ENCODE results near the gene DNAJC24. TPM values are rescaled to one million over a fixed set of nuclear protein-coding genes. Genes with fewer than 3 reads are reported as not detected.

Gene DNAJC24
- total and polyA plus RNA-seq, 10 of the 15 experiments (the other 5 are each of a cell fraction or from before 2014, with no cell fraction given): 10.0 to 25.4 (median 13.8) TPM

- in situ Hi-C loops (cut with MboI): no loop called here
- no peak for FAIRE-seq
- POLR2A ChIA-PET: no interaction called here
- peaks cover 0 to 4% of the 10 kb centered on the region in 2 experiments; a peak in 1 of 4 replicates for H3K36me3 ChIP-seq (ENCODE audit: control insufficient read depth in 2 of 2, insufficient read depth in 2 of 2, low read length in 1 of 2)
- H2AFZ ChIP-seq (ENCODE audit: control insufficient read depth, low read depth, low read length): no peak overlapping the region
- BruUV-seq (replicated peaks): no TSS peak
- 21% methylated on average over 3 of the region's 3 CpGs for WGBS (ENCODE audit: insufficient coverage, insufficient replicate concordance, low lambda C conversion rate, missing lambda C conversion rate)
- no peak overlapping the region for H3K27ac ChIP-seq (ENCODE audit: control insufficient read depth, insufficient read depth)
- no peak overlapping the region for H3K9ac ChIP-seq (ENCODE audit: control insufficient read depth, insufficient read depth, low read length)
- H3K79me2 ChIP-seq (ENCODE audit: control insufficient read depth, insufficient read depth, low read length): no peaks in the 10 kb centered on the region
- intact Hi-C loops (cut with micrococcal nuclease; ENCODE audit: unreplicated experiment): no loop called here
- SMC1A ChIA-PET (ENCODE audit: uncharacterized antibody, unreplicated experiment): interaction anchor here (0.8 to 1.1 kb wide), 3 partner anchors 14 to 32 kb away, joined by 3 read pairs; no protein-coding TSS in a partner anchor
- H3K4me3 ChIP-seq: no peak overlapping the region
- ATAC-seq: no peak
- no peaks in the 10 kb centered on the region for H3K4me1 ChIP-seq (ENCODE audit: control insufficient read depth, insufficient read depth, low read length)
- CTCF ChIA-PET: interaction anchor here (0.6 to 0.7 kb wide), 2 partner anchors 28 kb away, joined by 3 read pairs; no protein-coding TSS in a partner anchor
- no peaks in the 10 kb centered on the region for H3K27me3 ChIP-seq (replicated peaks in 1 of 2; ENCODE audit: control insufficient read depth in 2 of 2, insufficient read depth in 2 of 2, low read length in 1 of 2)
- no peak overlapping the region for H3K4me2 ChIP-seq (ENCODE audit: control insufficient read depth, insufficient read depth)
- DNase-seq (ENCODE audit: low read depth, low spot score): no peak
- RAD21 ChIA-PET (ENCODE audit: unreplicated experiment): no interaction called here
- no peaks in the 10 kb centered on the region for H4K20me1 ChIP-seq (ENCODE audit: control insufficient read depth, insufficient read depth)
- no peaks in the 10 kb centered on the region for H3K9me3 ChIP-seq (replicated peaks; ENCODE audit: control insufficient read depth, insufficient read depth, low read length)
- no peak for TF ChIP-seq IKZF1 (conservative IDR thresholded peaks at IDR 0.05)
- TF ChIP-seq, protein P1, sequence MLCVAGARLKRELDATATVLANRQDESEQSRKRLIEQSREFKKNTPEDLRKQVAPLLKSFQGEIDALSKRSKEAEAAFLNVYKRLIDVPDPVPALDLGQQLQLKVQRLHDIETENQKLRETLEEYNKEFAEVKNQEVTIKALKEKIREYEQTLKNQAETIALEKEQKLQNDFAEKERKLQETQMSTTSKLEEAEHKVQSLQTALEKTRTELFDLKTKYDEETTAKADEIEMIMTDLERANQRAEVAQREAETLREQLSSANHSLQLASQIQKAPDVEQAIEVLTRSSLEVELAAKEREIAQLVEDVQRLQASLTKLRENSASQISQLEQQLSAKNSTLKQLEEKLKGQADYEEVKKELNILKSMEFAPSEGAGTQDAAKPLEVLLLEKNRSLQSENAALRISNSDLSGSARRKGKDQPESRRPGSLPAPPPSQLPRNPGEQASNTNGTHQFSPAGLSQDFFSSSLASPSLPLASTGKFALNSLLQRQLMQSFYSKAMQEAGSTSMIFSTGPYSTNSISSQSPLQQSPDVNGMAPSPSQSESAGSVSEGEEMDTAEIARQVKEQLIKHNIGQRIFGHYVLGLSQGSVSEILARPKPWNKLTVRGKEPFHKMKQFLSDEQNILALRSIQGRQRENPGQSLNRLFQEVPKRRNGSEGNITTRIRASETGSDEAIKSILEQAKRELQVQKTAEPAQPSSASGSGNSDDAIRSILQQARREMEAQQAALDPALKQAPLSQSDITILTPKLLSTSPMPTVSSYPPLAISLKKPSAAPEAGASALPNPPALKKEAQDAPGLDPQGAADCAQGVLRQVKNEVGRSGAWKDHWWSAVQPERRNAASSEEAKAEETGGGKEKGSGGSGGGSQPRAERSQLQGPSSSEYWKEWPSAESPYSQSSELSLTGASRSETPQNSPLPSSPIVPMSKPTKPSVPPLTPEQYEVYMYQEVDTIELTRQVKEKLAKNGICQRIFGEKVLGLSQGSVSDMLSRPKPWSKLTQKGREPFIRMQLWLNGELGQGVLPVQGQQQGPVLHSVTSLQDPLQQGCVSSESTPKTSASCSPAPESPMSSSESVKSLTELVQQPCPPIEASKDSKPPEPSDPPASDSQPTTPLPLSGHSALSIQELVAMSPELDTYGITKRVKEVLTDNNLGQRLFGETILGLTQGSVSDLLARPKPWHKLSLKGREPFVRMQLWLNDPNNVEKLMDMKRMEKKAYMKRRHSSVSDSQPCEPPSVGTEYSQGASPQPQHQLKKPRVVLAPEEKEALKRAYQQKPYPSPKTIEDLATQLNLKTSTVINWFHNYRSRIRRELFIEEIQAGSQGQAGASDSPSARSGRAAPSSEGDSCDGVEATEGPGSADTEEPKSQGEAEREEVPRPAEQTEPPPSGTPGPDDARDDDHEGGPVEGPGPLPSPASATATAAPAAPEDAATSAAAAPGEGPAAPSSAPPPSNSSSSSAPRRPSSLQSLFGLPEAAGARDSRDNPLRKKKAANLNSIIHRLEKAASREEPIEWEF (IDR thresholded peaks at IDR 0.05; ENCODE audit: insufficient replicate concordance, low read depth, low read length): no peak
- TF ChIP-seq GATAD2B (conservative IDR thresholded peaks at IDR 0.05; ENCODE audit: low read depth): no peak
- TF ChIP-seq, protein P2, sequence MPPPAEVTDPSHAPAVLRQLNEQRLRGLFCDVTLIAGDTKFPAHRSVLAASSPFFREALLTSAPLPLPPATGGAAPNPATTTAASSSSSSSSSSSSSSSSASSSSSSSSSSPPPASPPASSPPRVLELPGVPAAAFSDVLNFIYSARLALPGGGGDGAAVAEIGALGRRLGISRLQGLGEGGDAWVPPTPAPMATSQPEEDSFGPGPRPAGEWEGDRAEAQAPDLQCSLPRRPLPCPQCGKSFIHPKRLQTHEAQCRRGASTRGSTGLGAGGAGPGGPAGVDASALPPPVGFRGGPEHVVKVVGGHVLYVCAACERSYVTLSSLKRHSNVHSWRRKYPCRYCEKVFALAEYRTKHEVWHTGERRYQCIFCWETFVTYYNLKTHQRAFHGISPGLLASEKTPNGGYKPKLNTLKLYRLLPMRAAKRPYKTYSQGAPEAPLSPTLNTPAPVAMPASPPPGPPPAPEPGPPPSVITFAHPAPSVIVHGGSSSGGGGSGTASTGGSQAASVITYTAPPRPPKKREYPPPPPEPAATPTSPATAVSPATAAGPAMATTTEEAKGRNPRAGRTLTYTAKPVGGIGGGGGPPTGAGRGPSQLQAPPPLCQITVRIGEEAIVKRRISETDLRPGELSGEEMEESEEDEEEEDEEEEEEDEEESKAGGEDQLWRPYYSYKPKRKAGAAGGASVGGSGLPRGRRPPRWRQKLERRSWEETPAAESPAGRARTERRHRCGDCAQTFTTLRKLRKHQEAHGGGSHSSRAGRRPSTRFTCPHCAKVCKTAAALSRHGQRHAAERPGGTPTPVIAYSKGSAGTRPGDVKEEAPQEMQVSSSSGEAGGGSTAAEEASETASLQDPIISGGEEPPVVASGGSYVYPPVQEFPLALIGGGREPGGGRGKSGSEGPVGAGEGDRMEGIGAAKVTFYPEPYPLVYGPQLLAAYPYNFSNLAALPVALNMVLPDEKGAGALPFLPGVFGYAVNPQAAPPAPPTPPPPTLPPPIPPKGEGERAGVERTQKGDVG (CRISPR knock-in tag; IDR thresholded peaks at IDR 0.05): no peak
- no peak for TF ChIP-seq RAD21 (IDR thresholded peaks at IDR 0.05; ENCODE audit: insufficient read depth, low read depth, low read length)
- TF ChIP-seq IRF3 (IDR thresholded peaks at IDR 0.05): no peak
- no peak for TF ChIP-seq TCF3 (IDR thresholded peaks at IDR 0.05; ENCODE audit: borderline replicate concordance, insufficient read depth, low read depth, low read length)
- TF ChIP-seq TBL1XR1 (IDR thresholded peaks at IDR 0.05; ENCODE audit: low read depth, low read length): no peak
- TF ChIP-seq ZNF592 (IDR thresholded peaks at IDR 0.05): no peak
- TF ChIP-seq TARDBP (IDR thresholded peaks at IDR 0.05; ENCODE audit: borderline replicate concordance): no peak
These were observed 74.1 kb downstream of the DNAJC24 start for GRCh38 chr11:31443802-31444201.

All from GM12878 (cell line).